GM12878 (cell line): Measurements from ENCODE around the gene FANCM. TPM values are rescaled to one million over a fixed set of nuclear protein-coding genes. Genes with fewer than 3 reads are reported as not detected.

Experiments used
- CHD4 ChIP-seq: fragments of 200-600 bp; sonication (generic); IDR thresholded peaks from 2 replicates; pipeline ENCODE4 v1.6.1; 2016; ENCODE audit warnings: mild to moderate bottlenecking
- E4F1 ChIP-seq: fragments of 450-650 bp; IDR thresholded peaks from 2 replicates; pipeline ENCODE4 v1.6.1; 2018; ENCODE audit warnings: borderline replicate concordance, mild to moderate bottlenecking; ENCODE audit not compliant: partially characterized antibody
- FOS ChIP-seq: IDR thresholded peaks from 3 replicates; pipeline ENCODE4 v1.6.1; 2011; ENCODE audit warnings: borderline replicate concordance; ENCODE audit not compliant: insufficient read length; ENCODE audit errors: extremely low read depth
- IKZF1 ChIP-seq: fragments of 450-650 bp; conservative IDR thresholded peaks from 2 replicates; pipeline ENCODE4 v1.6.1; 2017; ENCODE audit warnings: antibody characterized with exemption, mild to moderate bottlenecking
- MYB ChIP-seq: fragments of 150-350 bp; IDR thresholded peaks from 2 replicates; pipeline ENCODE4 v1.6.1; 2014; ENCODE audit warnings: mild to moderate bottlenecking, low read depth, low read length, borderline replicate concordance
- NBN ChIP-seq: fragments of 450-650 bp; IDR thresholded peaks from 2 replicates; pipeline ENCODE4 v1.6.1; 2016
- NKRF ChIP-seq: fragments of 450-650 bp; conservative IDR thresholded peaks from 2 replicates; pipeline ENCODE4 v1.6.1; 2017; ENCODE audit warnings: mild to moderate bottlenecking, moderate library complexity
- PKNOX1 ChIP-seq: fragments of 450-650 bp; IDR thresholded peaks from 2 replicates; pipeline ENCODE4 v1.6.1; 2016; ENCODE audit warnings: mild to moderate bottlenecking
- POLR2A ChIP-seq: IDR thresholded peaks from 2 replicates; pipeline ENCODE4 v1.6.1; 2011; ENCODE audit warnings: low read depth, mild to moderate bottlenecking, low read length
- RUNX3 ChIP-seq: IDR thresholded peaks from 2 replicates; pipeline ENCODE4 v1.6.1; 2012; ENCODE audit warnings: low read length, inconsistent platforms
- SREBF1 ChIP-seq: IDR thresholded peaks from 2 replicates; pipeline ENCODE4 v1.6.1; 2012; ENCODE audit warnings: mild to moderate bottlenecking, low read length
- USF2 ChIP-seq: IDR thresholded peaks from 2 replicates; pipeline ENCODE4 v1.6.1; 2011; ENCODE audit warnings: low read depth, low read length, improper control_type of control experiment, borderline replicate concordance
- WRNIP1 ChIP-seq: IDR thresholded peaks from 2 replicates; pipeline ENCODE4 v1.6.1; 2011; ENCODE audit warnings: low read depth, low read length, improper control_type of control experiment, borderline replicate concordance
- ZNF207 ChIP-seq: fragments of 450-650 bp; IDR thresholded peaks from 2 replicates; pipeline ENCODE4 v1.6.1; 2014; ENCODE audit warnings: antibody characterized with exemption, mild to moderate bottlenecking, borderline replicate concordance
- ZNF384 ChIP-seq: IDR thresholded peaks from 2 replicates; pipeline ENCODE4 v1.6.1; 2012; ENCODE audit warnings: low read depth, mild to moderate bottlenecking, low read length, improper control_type of control experiment, borderline replicate concordance
- ZNF592 ChIP-seq: fragments of 450-650 bp; IDR thresholded peaks from 2 replicates; pipeline ENCODE4 v1.6.1; 2017; ENCODE audit warnings: mild to moderate bottlenecking, moderate library complexity
- ZZZ3 ChIP-seq: IDR thresholded peaks from 2 replicates; pipeline ENCODE4 v1.6.1; 2011; ENCODE audit warnings: low read depth; ENCODE audit not compliant: control insufficient read depth, insufficient read length
- polyA plus RNA-seq, 11 experiments: library from polyadenylated mRNA; depleted of rRNA in 4 of 11; unstranded in 6 of 11; stranded (reverse) in 5 of 11; fragments of >200 nt; fragmentation: Nextera tagmentation in 4 of 11; fragmentation: Illumina TruSeq in 1 of 11; extraction: Ambion mirVana in 4 of 11; extraction: Trizol in 1 of 11; gene quantifications; 1 replicate in 1 of 11; 2 replicates in 10 of 11; pipeline versions ENCODE4 v1.2.1 to v1.2.3, GENCODE V29; 2011 to 2016; ENCODE audit warnings: inconsistent platforms in 2 of 11, missing spikeins in 2 of 11, low read depth in 1 of 11
- total RNA-seq, 4 experiments: library from RNA; depleted of rRNA in 3 of 4; stranded (reverse); fragments of >200 nt in 3 of 4; fragmentation: Illumina TruSeq in 1 of 4; extraction: Trizol in 1 of 4; gene quantifications; 2 replicates each; pipeline versions ENCODE4 v1.2.1 to v1.2.3, GENCODE V29; 2013 to 2021

Gene FANCM
- total and polyA plus RNA-seq, 10 of the 15 experiments (the other 5 are each of a cell fraction or from before 2014, with no cell fraction given) = 6.4 to 17.6 (median 10.6) TPM

GRCh38 chr14:45135659-45136395, at the start of gene FANCM (continued):
- TF ChIP-seq ZNF592 (no peak), NBN (peak; percentile 69; the same call in 1 of the 2 replicates), ZNF384 (no peak), SREBF1 (no peak), ZNF207 (no peak), RUNX3 (peak; percentile 64), FOS (peak; percentile 50), MYB (no peak), POLR2A (peak; percentile 73), E4F1 (peak; percentile 37), ZZZ3 (no peak), WRNIP1 (no peak), USF2 (no peak), NKRF (peak; percentile 100), CHD4 (no peak), IKZF1 (peak; percentile 49; the same call in 1 of the 2 replicates), PKNOX1 (peak; percentile 84)
